Esophagus squamous epithelium (tissue), 4 donors: ENCODE measurements around the gene CADPS.

Source experiments
- POLR2A ChIP-seq, 4 donors: fragments of 450-650 bp; IDR thresholded peaks; one replicate each; pipeline ENCODE4 v1.6.1; 2017; ENCODE audit warnings: antibody characterized with exemption in 4 of 4, mild to moderate bottlenecking in 4 of 4, moderate library complexity in 3 of 4
- TF ChIP-seq, protein P1 (sequence below), 6 experiments: fragments of 450-650 bp in 4 of 6; fragments of 200-600 bp in 2 of 6; sonication (generic) in 2 of 6; IDR thresholded peaks; one replicate each; pipeline ENCODE4 v1.5.1; 2016 to 2019; ENCODE audit warnings: antibody characterized with exemption in 6 of 6, mild to moderate bottlenecking in 4 of 6, moderate library complexity in 4 of 6

DNA sequence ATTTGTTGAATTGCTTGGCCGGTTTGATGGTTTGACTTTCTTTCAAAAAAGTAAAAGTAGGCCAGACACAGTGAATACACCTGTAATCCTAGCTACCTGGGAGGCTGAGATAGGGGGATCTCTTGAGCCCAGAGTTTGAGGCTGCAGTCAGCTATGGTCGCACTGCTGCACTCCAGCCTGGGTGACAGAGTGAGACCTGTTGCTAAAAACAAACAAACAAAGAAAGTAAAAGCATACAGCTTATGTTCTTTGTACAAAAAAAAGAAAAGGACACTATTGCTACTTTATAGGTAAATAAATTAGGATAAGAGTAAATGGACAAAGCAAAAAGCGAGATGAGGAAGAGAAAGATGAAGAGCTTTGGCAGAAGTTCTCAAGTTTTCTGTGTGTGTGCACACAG is 488.0 kb downstream of the CADPS start:
- no peak for TF ChIP-seq POLR2A (IDR thresholded peaks at IDR 0.05)
- TF ChIP-seq, protein P1, sequence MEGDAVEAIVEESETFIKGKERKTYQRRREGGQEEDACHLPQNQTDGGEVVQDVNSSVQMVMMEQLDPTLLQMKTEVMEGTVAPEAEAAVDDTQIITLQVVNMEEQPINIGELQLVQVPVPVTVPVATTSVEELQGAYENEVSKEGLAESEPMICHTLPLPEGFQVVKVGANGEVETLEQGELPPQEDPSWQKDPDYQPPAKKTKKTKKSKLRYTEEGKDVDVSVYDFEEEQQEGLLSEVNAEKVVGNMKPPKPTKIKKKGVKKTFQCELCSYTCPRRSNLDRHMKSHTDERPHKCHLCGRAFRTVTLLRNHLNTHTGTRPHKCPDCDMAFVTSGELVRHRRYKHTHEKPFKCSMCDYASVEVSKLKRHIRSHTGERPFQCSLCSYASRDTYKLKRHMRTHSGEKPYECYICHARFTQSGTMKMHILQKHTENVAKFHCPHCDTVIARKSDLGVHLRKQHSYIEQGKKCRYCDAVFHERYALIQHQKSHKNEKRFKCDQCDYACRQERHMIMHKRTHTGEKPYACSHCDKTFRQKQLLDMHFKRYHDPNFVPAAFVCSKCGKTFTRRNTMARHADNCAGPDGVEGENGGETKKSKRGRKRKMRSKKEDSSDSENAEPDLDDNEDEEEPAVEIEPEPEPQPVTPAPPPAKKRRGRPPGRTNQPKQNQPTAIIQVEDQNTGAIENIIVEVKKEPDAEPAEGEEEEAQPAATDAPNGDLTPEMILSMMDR (IDR thresholded peaks at IDR 0.05), result no peak
